NCI-H345 treated with DMSO at 0.1 percent for 48 hours (cell line): ENCODE results near the gene S100A8.
"Not testable (repeated sequence)": the region's sequence is repeated elsewhere in the genome, so short reads cannot be mapped to it uniquely, and the experiment has no call there.

Source experiments
- DNase-seq: peaks from one replicate; lab custom pipeline; 2025; ENCODE audit not compliant: unreplicated experiment; lab: John Stamatoyannopoulos, UW

Gene S100A8

DNA sequence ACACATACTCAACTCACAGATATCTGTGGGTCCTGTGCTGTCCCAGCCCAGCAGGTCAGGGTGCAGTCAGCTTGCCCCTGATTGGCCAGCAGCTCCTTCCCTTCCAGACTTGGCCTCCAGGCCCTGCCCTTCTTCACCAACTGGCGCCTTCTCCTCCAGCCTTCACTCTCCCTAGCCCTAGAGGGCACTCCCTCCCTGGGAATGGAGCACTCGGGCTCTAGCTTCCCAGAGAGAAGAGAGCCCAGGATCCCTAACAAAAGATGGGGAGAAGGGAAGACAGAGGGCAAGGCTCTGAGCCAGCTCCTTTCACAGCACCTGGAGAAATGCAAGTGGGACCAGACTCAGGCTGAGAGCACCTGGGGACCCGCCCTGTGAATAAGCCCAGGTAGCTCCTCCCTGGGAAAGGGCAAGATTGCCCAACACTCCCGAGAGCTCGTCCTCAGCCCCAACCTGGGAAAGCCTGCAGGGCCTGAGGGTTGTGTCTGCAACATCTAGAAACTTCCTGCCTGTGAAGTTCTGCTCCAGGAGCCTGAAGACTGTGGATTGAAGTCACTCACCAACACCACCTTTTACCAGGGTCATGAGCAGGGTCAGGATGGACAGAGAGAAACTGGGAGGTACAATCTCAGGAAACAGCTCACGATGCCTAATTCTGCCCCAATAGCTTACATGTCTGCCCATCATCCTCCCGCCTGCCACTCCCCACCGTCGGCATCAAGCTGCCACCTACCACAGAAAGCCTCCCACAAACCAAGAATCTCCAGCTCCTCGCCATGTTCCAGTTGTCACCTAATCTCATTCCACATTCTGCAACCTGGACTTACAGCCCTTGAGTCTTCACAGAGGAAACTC lies 42.1 kb downstream of the S100A8 start, which contains the start of gene PGLYRP4:
Gene PGLYRP4 (minus strand): TSS at position 331 of the 852 bp plus-strand sequence. CDS start 909 bp downstream, outside the sequence.
- DNase-seq: no peak

GRCh38 chr1:153347856-153348255 lies 43.0 kb downstream of the S100A8 start:
- DNase-seq: no peak

DNA sequence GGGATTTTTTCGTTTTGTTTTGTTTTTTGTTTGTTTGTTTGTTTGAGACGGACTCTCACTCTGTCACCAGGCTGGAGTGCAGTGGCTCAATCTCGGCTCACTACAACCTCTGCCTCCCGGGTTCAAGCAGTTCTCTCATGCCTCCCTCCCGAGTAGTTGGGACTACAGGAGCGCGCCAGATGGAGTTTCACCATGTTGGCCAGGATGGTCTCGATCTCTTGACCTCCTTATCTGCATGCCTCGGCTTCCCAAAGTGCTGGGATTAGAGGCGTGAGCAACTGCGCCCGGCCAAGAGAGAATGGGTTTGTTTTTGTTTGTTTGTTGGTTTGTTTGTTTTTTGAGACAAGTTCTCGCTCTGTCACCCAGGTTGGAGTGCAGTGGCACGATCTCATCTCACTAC lies 43.8 kb downstream of the S100A8 start:
- DNase-seq: not testable (repeated sequence)

- DNase-seq: peak; percentile 96
Measured at GRCh38 chr1:153346077-153346723, 44.7 kb downstream of the S100A8 start.

- peak; percentile 95 for DNase-seq
Measured at GRCh38 chr1:153345187-153346076, 45.4 kb downstream of the S100A8 start.

DNA sequence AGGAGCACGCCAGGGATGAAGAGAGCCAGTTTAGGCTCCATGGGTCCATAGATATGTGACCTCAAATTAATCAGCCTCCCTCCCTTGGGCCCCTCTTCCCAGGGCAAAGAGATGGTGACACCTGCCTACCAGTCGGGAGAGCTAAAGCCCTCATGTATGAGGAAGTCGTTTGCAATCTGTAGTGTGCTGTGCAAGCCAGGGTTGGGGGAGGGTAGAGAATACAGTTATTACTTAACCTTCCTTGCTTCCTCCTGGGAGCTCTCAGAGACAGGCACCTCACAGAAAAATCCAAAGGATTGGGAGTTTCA lies 46.2 kb downstream of the S100A8 start:
- no peak for DNase-seq

DNA sequence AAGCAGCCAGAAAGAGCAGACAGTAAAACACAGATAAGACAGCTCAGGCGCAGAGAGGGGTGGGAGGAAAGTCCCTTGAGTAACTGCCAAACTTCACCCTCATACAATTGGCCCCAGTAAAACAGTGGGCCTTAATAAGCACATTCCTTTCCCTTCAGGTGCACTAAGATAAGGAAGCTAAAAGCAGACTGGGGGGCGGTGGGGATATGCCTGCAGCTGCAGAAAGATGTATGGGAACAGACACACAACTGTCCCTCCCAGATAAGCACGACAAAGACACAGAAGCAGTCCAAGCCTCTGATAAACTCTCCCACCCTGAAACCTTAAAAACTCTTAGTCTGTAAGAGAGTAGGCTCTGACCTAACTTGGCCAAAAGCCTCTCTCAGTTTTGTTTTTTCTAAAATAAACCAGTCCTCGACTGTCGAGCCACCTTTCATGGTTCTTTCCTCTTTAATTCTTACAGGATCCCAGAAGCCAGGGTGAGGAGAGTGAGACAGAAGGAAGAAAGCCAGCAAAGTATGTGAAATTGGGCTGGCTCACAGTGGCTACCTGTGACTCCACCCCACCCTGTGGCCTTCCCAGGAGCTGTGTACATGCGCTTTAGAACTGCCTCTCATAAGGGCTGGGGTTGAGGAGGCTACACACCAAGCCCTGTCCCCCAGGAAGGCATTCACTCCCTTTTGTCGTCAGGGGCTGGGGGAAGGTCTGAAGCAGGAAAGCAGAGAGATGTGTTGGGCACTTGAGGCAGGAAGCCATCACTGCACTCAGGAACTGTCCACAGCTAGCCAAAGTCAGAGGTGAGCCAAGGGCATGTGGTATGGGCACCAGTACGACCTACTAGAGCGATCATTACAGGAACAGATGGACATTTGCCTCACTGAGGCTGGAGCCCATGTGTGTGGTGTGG lies 46.8 kb downstream of the S100A8 start:
- no peak for DNase-seq

DNA sequence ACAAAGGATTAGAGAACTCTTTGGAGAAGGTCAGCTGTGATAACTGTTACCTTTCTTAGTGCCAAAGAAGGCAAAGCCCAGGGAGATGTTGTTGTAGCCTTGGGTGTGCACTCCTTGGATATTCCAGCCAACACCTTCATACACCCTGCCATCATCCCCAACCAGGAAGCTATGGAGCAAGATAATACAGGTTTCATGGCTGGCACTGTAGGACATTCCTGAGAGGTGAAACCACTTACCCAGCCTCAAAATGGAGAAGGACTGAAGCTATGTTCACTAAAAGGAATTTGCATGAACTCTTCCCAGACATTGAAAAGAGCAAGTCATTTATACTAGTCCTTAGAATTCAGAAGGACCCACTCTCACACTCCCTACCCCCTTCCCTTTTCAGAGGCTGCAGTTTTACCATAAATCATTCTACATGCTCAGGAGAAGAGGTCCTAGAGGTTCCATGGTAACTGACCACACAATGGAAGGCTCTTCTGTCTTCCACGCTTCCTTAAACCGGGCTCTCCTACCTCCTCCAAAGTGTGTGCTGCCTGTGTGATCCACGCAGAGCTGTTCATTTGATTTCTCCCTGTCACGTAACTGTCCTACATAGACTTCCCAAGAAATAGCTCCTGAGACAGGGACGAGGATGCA lies 47.7 kb downstream of the S100A8 start:
- no peak for DNase-seq

GRCh38 chr1:153342178-153342577 lies 48.7 kb downstream of the S100A8 start:
- no peak for DNase-seq

GRCh38 chr1:153341431-153341934 lies 49.4 kb downstream of the S100A8 start:
- DNase-seq: no peak

- DNase-seq: no peak
Measured at GRCh38 chr1:153340356-153340755, 50.5 kb downstream of the S100A8 start.
